Measurements from ENCODE around the gene MIGA1.
A peak's percentile ranks its signal among the peaks of the same experiment; 100 is the strongest.
"Not testable (repeated sequence)": the region's sequence is repeated elsewhere in the genome, so short reads cannot be mapped to it uniquely, and the experiment has no call there.

The MIGA1 gene

GRCh38 chr1:77797991-77798390 lies 18.5 kb downstream of the MIGA1 start:
- FAIRE-seq, result no peak
- DNase-seq (ENCODE audit: low spot score), result no peak

- peak; percentile 16 for DNase-seq (ENCODE audit: low spot score)
- peak; percentile 90 for FAIRE-seq
Measured at GRCh38 chr1:77802026-77802425, 22.6 kb downstream of the MIGA1 start.

- FAIRE-seq (no peak), DNase-seq (ENCODE audit: low spot score) (no peak)
Measured at GRCh38 chr1:77803371-77803770, 23.9 kb downstream of the MIGA1 start.

GRCh38 chr1:77809787-77810462 lies 30.5 kb downstream of the MIGA1 start:
- not testable (repeated sequence) for DNase-seq (ENCODE audit: low spot score); FAIRE-seq

- not testable (repeated sequence) for DNase-seq (ENCODE audit: low spot score); FAIRE-seq
Measured at GRCh38 chr1:77811589-77811988, 32.1 kb downstream of the MIGA1 start.

DNA sequence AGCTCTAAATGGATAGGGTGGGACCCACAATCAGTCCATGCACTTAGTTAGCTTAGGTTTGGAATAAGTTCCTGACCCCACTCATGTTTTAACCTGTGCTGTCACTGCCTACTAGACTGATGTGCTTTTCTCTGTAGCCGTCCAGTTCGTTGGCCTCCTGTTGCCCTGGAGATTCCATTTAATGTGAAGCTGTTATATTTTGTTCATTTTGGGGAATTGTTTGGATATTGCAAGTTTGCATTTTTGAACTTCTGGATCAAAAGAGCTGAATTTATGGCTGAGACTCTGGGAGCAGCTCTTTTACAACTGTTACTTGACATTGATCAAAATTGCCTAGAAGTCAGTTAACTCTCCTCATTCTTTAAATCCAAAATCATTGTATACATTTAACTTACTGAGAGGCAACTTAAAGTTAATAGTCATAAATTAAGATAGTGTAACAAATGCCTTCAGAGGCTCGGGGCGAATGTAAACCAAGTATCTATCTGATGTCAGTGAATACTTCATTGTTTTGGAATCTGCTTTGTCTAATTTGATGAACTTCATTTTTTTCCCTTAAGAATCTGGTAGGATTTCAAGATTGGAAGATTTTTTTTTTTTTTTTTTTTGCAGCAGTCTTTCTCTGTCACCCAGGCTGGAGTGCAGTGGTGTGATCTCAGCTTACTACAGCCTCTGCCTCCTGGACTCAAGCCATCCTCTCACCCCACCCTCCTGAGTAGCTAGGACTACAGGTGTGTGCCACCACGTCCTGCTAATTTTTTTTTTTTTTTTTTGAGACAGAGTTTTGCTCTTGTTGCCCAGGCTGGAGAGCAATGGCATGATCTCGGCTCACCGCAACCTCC lies 38.1 kb downstream of the MIGA1 start:
- FAIRE-seq (no peak), DNase-seq (ENCODE audit: low spot score) (no peak)

- DNase-seq (ENCODE audit: low spot score) (no peak), FAIRE-seq (no peak)
Measured at GRCh38 chr1:77820121-77820520, 40.7 kb downstream of the MIGA1 start.

DNA sequence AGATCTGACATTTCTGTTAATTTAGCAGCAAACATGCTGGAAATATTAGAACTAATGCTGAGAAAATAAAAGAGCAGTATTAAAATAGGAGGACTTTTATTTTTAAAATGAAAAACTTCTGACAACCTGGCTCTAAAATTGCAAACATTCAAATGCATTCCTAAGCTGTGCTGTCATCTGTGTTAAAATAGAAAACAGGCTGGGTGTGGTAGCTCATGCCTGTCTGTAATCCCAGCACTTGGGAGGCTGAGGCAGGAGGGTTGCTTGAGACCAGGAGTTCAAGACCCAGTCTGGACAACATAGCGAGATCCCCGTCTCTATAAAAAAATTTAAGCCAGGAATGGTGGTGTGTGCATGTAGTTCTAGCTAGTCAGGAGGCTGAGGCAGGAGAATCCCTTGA lies 44.6 kb downstream of the MIGA1 start:
- no peak for FAIRE-seq
- DNase-seq (ENCODE audit: low spot score), result peak; percentile 32

GRCh38 chr1:77824694-77825093 lies 45.2 kb downstream of the MIGA1 start:
- no peak for DNase-seq (ENCODE audit: low spot score)
- no peak for FAIRE-seq

- peak; percentile 64 for FAIRE-seq
- peak; percentile 59 for DNase-seq (ENCODE audit: low spot score)
Measured at GRCh38 chr1:77825131-77825709, 45.8 kb downstream of the MIGA1 start.

GRCh38 chr1:77826851-77827250 lies 47.4 kb downstream of the MIGA1 start:
- FAIRE-seq; DNase-seq (ENCODE audit: low spot score): not testable (repeated sequence)

DNA sequence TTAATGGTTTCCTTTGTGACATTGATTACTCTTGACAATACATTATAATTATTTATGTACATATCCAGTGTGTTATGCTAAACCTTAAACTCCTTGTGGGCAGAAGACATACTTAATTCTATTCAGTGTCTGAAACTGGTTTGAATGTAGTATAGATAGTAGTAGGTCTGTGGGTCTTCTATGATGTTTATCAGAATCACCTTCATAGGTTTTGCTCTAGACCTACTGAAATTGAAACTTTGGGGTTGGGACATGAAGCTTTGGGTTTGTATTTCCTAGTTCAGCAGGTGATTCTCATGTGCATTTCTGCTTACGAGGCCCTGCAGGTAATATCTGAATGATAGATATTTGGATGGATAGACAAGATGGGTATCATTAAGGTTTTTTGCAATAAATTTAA lies 48.6 kb downstream of the MIGA1 start:
- no peak for DNase-seq (ENCODE audit: low spot score)
- FAIRE-seq, result no peak

DNA sequence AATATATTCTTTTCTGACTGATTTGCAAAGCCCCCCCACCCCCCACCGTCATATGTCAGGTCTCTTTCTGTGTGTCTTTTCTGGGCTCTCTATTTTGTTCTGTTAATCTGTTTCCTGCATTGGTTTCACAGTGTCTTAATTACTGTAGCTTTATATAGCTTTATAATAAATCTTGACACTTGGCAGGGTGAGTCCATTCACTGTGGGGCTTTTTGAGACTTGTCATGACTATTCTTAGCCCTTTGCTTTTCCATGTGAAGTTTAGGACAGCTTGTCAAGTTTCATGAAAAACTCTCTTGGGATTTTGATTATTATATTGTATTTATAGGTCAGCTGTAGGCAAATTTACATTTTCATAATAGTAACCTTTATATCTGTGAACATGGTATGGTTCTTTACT lies 50.4 kb downstream of the MIGA1 start:
- no peak for FAIRE-seq
- DNase-seq (ENCODE audit: low spot score), result no peak

GRCh38 chr1:77830946-77831345 lies 51.5 kb downstream of the MIGA1 start:
- FAIRE-seq (no peak), DNase-seq (ENCODE audit: low spot score) (no peak)

- DNase-seq (ENCODE audit: low spot score) (no peak), FAIRE-seq (no peak)
Measured at GRCh38 chr1:77831566-77831965, 52.1 kb downstream of the MIGA1 start.

DNA sequence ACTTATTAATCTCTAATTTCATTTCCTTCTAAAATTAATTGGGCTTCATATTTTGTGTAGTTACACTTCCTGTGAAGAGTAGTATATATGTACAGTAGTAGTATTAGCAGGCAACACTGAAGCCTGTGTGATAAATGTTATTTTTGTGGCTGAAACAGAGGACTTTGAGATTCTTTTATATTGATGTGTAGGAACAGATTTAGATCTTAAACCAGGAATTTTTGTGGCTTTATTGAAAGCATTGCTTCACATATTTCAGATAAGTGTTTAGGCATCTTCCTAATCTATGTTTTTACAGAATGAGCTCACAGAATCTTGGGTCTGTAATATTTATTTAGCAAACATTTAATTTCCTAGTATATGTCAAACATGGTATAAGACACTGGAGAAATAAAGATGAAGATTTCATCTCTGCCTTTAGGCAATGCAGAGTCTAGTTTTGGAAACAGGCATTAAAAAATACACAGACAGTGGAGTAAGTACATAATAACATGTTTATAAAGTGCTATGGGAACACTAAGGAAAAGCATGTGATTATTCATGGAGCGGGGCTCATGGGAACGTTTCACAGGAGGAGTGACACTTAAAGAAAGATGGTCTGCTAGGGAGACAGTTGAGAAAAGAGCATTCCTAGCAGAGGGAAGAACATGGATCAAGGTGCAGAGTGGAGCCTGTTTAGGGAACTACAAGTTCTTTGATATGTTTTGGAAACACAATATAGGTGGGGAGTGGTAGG lies 52.7 kb downstream of the MIGA1 start:
- DNase-seq (ENCODE audit: low spot score) (no peak), FAIRE-seq (no peak)

DNA sequence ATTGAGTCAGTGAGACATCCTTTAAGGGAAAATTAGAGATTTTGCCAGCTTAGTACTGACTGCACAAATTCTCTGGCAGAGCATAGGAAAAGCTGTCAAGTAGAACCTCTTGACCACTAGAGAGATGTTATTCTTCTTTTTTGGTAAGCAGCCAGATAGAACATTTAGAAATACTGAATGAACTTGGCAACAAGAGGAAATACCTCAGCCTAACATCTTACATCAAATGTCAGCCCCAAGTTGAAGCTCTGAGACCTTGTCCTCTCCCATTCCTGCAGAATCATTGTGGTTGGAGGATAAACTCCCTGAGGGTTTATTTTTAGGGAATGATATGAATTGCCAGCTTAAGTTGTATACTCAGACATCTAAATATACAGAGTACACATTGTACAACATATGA lies 53.5 kb downstream of the MIGA1 start:
- FAIRE-seq (peak; percentile 25), DNase-seq (ENCODE audit: low spot score) (no peak)

GRCh38 chr1:77833521-77834100 lies 54.2 kb downstream of the MIGA1 start:
- DNase-seq (ENCODE audit: low spot score) (no peak), FAIRE-seq (no peak)

DNA sequence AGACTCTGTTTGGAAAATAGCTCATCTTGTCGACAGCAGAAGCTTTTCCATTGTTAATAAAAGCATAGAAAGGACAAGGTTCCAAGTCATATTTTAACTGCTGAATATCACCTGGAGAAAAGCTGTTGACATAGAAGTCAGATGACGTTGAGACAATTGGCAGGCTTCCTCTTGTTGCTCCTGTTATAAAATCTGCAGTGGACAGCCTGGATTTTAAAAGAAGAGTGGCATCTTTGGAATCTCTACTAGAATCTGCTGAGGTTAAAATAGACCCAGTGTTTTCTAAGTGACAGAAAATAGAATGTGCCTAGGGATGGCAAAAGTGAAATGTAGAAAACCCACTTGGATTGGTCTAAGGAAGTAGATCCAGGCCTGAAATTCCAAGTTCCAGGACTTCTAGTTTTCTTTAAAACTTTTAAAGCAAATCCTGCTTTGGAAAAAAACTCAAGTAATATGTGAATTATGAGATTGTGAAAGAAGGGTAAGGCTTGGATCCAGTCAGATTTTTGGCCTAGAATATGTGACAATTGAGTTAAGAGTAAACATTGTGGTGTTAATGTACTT lies 55.4 kb downstream of the MIGA1 start:
- FAIRE-seq (no peak), DNase-seq (ENCODE audit: low spot score) (no peak)

- DNase-seq (ENCODE audit: low spot score) (no peak), FAIRE-seq (no peak)
Measured at GRCh38 chr1:77841574-77841973, 62.1 kb downstream of the MIGA1 start.

DNA sequence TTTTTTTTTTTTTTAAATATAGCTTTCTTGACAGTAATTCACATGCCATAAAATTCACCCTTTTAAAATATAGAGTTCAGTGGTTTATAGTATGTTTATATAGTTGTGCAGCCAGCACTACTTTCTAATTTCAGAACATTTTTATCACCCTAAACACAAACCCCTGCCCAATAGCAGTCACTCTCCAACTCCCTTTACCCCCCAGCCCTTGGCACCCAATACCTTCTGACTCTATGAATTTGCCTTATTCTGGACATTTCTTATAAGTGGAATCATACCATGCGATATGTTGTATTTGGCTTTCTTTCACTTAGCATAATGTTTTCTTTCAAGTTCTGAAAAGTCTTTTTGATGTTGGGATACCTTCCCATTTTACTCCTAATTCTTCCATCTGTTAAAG lies 66.5 kb downstream of the MIGA1 start:
- no peak for FAIRE-seq

More for the DNA sequence above, 66.5 kb downstream of the MIGA1 start:
- DNase-seq (ENCODE audit: low spot score), result no peak
